Measurements from ENCODE around the gene EPHA7.

The EPHA7 gene

GRCh38 chr6:93351222-93351621 lies 68.1 kb downstream of the EPHA7 start:
- no peak overlapping the region for H3K4me3 ChIP-seq (ENCODE audit: low read depth, low read length)
- no peak for DNase-seq (ENCODE audit: low read depth)
- TF ChIP-seq MYC (IDR thresholded peaks at IDR 0.05; ENCODE audit: low read depth, low read length): no peak
- TF ChIP-seq MAX (IDR thresholded peaks at IDR 0.05; ENCODE audit: low read depth, low read length): no peak
- no peak for TF ChIP-seq CTCF (IDR thresholded peaks at IDR 0.05; ENCODE audit: low read depth, low read length)

GRCh38 chr6:93350774-93351173 lies 68.6 kb downstream of the EPHA7 start:
- H3K4me3 ChIP-seq (ENCODE audit: low read depth, low read length): no peak overlapping the region
- DNase-seq (ENCODE audit: low read depth): no peak
- TF ChIP-seq CTCF (IDR thresholded peaks at IDR 0.05; ENCODE audit: low read depth, low read length): no peak
- no peak for TF ChIP-seq MAX (IDR thresholded peaks at IDR 0.05; ENCODE audit: low read depth, low read length)
- TF ChIP-seq POLR2A (IDR thresholded peaks at IDR 0.05; ENCODE audit: extremely low read depth, insufficient read length): no peak
- TF ChIP-seq MYC (IDR thresholded peaks at IDR 0.05; ENCODE audit: low read depth, low read length): no peak

- no peak for DNase-seq (ENCODE audit: low read depth)
- TF ChIP-seq MAX (IDR thresholded peaks at IDR 0.05; ENCODE audit: low read depth, low read length) (no peak), CTCF (IDR thresholded peaks at IDR 0.05; ENCODE audit: low read depth, low read length) (no peak), MYC (IDR thresholded peaks at IDR 0.05; ENCODE audit: low read depth, low read length) (no peak), POLR2A (IDR thresholded peaks at IDR 0.05; ENCODE audit: extremely low read depth, insufficient read length) (no peak)
- no peak overlapping the region for H3K4me3 ChIP-seq (ENCODE audit: low read depth, low read length)
These were observed 75.0 kb downstream of the EPHA7 start for GRCh38 chr6:93344333-93344835.

- no peak for DNase-seq (ENCODE audit: low read depth)
- no peak for TF ChIP-seq POLR2A (IDR thresholded peaks at IDR 0.05; ENCODE audit: extremely low read depth, insufficient read length)
- TF ChIP-seq MYC (IDR thresholded peaks at IDR 0.05; ENCODE audit: low read depth, low read length): no peak
- TF ChIP-seq CTCF (IDR thresholded peaks at IDR 0.05; ENCODE audit: low read depth, low read length): no peak
- TF ChIP-seq MAX (IDR thresholded peaks at IDR 0.05; ENCODE audit: low read depth, low read length): no peak
- H3K4me3 ChIP-seq (ENCODE audit: low read depth, low read length): no peak overlapping the region
These were observed 75.9 kb downstream of the EPHA7 start for GRCh38 chr6:93343476-93343875.

- DNase-seq (ENCODE audit: low read depth): no peak
- H3K4me3 ChIP-seq (ENCODE audit: low read depth, low read length): no peak overlapping the region
- no peak for TF ChIP-seq MAX (IDR thresholded peaks at IDR 0.05; ENCODE audit: low read depth, low read length)
- no peak for TF ChIP-seq MYC (IDR thresholded peaks at IDR 0.05; ENCODE audit: low read depth, low read length)
- no peak for TF ChIP-seq CTCF (IDR thresholded peaks at IDR 0.05; ENCODE audit: low read depth, low read length)
- TF ChIP-seq POLR2A (IDR thresholded peaks at IDR 0.05; ENCODE audit: extremely low read depth, insufficient read length): no peak
These were observed 77.3 kb downstream of the EPHA7 start for GRCh38 chr6:93341900-93342613.

All from NB4 (cell line).